HG02798 (cell line): ENCODE results near the gene METTL17.
"Not testable (repeated sequence)": the region's sequence is repeated elsewhere in the genome, so short reads cannot be mapped to it uniquely, and the experiment has no call there.

Source experiments
- ATAC-seq: cut with Tn5 transposase; IDR thresholded peaks from one replicate; pipeline ENCODE4 v1.9.1; 2021; ENCODE audit warnings: mild to moderate bottlenecking; ENCODE audit not compliant: unreplicated experiment, poor library complexity

METTL17 gene

GRCh38 chr14:21023817-21024584 lies 34.2 kb downstream of the METTL17 start:
- no peak for ATAC-seq

- peak; percentile 39 for ATAC-seq
These were observed 35.0 kb downstream of the METTL17 start, which contains the start of gene NDRG2 for GRCh38 chr14:21024585-21025370. NDRG2 (minus strand) TSS chr14:21025061; CDS start chr14:21023315, 1,746 bp downstream.

- ATAC-seq: no peak
These were observed 35.8 kb downstream of the METTL17 start for GRCh38 chr14:21025371-21026273.

GRCh38 chr14:21026274-21026987 lies 36.7 kb downstream of the METTL17 start:
- ATAC-seq: no peak

- ATAC-seq: no peak
These were observed 37.2 kb downstream of the METTL17 start for GRCh38 chr14:21026988-21027315.

- ATAC-seq: no peak
These were observed 40.1 kb downstream of the METTL17 start, which contains the start of gene TPPP2 for GRCh38 chr14:21029917-21030316. TPPP2 (plus strand) TSS chr14:21030217; CDS start chr14:21030582, 365 bp downstream.

- ATAC-seq: no peak
These were observed 40.8 kb downstream of the METTL17 start for GRCh38 chr14:21030531-21030930.

- no peak for ATAC-seq
These were observed 42.7 kb downstream of the METTL17 start for GRCh38 chr14:21032326-21033132.

GRCh38 chr14:21033133-21033698 lies 43.4 kb downstream of the METTL17 start:
- ATAC-seq: no peak

- no peak for ATAC-seq
These were observed 44.9 kb downstream of the METTL17 start, which contains the start of gene RNASE13 for GRCh38 chr14:21034707-21035106. RNASE13 (minus strand) TSS chr14:21034807; CDS start chr14:21034288, 519 bp downstream.

GRCh38 chr14:21036751-21037150 lies 47.0 kb downstream of the METTL17 start:
- no peak for ATAC-seq

- no peak for ATAC-seq
These were observed 47.4 kb downstream of the METTL17 start for GRCh38 chr14:21037156-21037555.

- ATAC-seq: no peak
These were observed 49.0 kb downstream of the METTL17 start for GRCh38 chr14:21038441-21039422.

GRCh38 chr14:21039585-21040369 lies 50.0 kb downstream of the METTL17 start:
- no peak for ATAC-seq

- no peak for ATAC-seq
These were observed 50.7 kb downstream of the METTL17 start for GRCh38 chr14:21040370-21040925.

GRCh38 chr14:21040941-21041340 lies 51.2 kb downstream of the METTL17 start:
- not testable (repeated sequence) for ATAC-seq
